Coronary artery (tissue), 2 donors: ENCODE results near the gene DNAJB6.

Experiments
- DNase-seq: peaks from one replicate; pipeline ENCODE4 v3.0.0-alpha.2; 2017; ENCODE audit warnings: low spot score
- H3K27ac ChIP-seq, 2 donors: fragments of 200-600 bp; sonication (generic); one replicate each; pipeline ENCODE4 v1.5.1; 2016 to 2019
- H3K4me3 ChIP-seq: fragments of 200-600 bp; sonication (generic); 2 replicates; pipeline ENCODE4 v1.5.1; 2016; ENCODE audit warnings: mild to moderate bottlenecking, moderate library complexity
- TF ChIP-seq, protein P1 (sequence below): fragments of 200-600 bp; sonication (generic); IDR thresholded peaks from one replicate; pipeline ENCODE4 v1.5.1; 2019; ENCODE audit warnings: antibody characterized with exemption

Gene DNAJB6

DNA sequence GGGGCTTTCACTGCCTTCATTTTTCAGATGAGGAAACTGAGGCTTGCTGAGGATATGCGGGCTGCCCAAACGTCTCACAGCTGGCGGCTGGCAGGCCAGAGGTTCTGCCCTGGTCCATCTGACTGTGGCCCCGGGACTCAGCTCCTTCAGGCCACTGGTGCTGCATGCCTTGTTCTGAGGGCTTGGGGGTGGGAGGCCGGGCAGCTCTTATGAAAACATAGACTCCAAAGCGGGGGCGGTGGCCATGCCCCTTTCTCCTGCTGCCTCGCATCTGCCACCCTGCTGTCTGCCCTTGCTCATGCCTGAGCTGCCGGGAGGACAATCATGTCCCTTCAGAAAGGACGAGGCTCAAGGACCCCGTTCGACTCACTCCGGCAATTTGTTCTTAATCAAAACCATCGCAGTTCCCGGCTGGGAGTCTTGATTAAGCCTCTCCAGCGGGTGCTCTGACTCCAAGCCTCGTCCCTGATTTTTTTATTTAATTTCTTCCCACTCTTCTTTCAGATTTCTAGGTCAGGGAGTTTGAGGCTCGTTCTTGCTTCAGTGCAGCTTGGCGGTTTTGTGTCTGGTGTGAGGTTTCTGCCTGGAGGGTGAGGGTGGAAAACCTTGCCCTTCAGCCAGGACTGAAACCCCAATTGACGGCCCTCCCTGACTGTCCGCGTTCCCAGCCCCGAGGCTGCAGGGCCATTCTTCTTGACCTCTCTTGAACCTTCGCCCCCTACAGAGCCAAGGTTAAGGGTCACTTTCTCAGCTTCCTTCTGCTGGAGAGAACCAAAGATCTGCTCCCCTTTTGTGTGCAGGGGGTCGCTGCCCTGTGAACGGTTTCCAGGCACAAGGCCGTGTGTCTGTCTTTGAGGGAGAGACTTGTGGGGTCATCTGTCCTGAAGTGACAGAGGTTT lies 120.8 kb downstream of the DNAJB6 start:
- DNase-seq = no peak
- Histone ChIP-seq H3K27ac (no peak overlapping the region), H3K4me3 (no peak overlapping the region)
- TF ChIP-seq, protein P1, sequence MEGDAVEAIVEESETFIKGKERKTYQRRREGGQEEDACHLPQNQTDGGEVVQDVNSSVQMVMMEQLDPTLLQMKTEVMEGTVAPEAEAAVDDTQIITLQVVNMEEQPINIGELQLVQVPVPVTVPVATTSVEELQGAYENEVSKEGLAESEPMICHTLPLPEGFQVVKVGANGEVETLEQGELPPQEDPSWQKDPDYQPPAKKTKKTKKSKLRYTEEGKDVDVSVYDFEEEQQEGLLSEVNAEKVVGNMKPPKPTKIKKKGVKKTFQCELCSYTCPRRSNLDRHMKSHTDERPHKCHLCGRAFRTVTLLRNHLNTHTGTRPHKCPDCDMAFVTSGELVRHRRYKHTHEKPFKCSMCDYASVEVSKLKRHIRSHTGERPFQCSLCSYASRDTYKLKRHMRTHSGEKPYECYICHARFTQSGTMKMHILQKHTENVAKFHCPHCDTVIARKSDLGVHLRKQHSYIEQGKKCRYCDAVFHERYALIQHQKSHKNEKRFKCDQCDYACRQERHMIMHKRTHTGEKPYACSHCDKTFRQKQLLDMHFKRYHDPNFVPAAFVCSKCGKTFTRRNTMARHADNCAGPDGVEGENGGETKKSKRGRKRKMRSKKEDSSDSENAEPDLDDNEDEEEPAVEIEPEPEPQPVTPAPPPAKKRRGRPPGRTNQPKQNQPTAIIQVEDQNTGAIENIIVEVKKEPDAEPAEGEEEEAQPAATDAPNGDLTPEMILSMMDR = no peak

- TF ChIP-seq, protein P1 = no peak
- Histone ChIP-seq H3K4me3 (no peak overlapping the region), H3K27ac (no peak overlapping the region)
- no peak for DNase-seq
Measured at GRCh38 chr7:157458254-157458633, 121.4 kb downstream of the DNAJB6 start.

DNA sequence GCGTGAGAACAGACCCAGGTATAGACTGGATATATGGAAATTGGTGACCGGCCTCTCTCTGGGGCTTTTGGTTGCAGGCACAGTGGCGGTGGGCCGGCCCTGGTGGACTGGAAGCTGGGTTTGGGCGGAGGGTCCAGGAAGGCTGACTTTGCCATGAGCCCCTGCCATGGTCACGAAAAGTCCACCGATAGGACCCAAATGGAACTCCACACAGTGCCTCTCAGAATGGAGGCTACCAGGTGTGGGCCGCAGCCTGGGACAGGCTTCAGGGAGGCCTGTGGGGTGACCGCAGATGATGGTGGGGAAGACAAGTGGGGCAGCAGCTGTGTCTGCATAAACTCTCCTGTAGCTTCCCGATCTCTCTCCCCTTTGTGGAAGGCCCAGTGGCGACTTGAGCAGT lies 123.2 kb downstream of the DNAJB6 start:
- TF ChIP-seq, protein P1 = no peak
- DNase-seq = no peak
- Histone ChIP-seq H3K4me3 (no peak overlapping the region), H3K27ac (no peak overlapping the region)

DNA sequence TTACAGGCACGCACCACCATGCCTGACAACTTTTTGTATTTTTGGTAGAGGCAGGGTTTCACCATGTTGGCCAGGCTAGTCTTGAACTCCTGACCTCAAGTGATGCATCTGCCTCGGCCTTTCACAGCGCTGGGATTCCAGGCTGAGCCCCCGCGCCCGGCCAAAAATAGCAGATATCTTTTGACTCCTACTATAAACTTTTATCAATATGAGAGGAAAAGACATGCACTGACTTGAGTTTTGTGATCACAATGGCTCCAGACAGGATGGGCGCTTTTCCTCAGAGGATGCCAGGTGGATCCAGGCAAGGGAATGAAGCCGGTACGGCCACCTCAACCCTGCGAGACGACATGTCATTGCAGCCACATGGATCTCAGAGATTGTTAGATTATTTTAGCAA lies 123.9 kb downstream of the DNAJB6 start:
- TF ChIP-seq, protein P1 = no peak
- no peak overlapping the region for H3K27ac ChIP-seq
- DNase-seq = no peak
- no peak overlapping the region for H3K4me3 ChIP-seq

DNA sequence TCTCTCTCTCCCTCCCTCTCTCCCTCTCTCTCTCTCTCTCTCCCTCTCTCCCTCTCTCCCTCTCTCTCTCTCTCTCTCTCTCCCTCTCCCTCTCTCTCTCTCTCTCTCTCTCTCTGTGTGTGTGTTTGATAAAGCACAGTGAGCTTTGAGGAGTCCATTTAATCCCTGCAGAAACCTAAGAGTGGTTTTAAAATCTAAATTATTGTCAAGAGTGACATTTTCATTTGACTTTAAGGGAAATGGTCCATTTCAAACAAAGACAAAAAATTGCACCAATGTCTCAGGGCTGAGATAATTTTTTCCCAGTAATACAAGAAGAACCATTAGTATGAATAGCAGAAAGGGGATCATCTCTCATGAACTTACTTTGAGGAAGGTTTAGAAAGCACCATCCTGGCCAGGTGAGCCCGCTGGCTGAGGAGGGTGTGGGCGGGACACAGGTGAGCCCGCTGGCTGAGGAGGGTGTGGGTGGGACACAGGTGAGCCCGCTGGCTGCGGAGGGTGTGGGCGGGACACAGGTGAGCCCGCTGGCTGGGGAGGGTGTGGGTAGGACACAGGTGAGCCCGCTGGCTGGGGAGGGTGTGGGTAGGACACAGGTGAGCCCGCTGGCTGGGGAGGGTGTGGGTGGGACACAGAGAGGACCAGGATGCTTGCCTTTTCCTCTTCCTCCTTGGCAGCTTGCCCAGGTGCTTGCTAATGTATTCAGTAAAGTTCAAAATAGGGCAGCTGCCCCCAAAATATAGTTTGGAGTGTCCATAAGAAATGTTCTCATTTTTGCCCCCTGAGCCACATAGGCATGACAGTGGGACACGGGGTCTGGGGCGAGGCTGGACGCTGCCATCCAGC lies 125.0 kb downstream of the DNAJB6 start:
- TF ChIP-seq, protein P1 = no peak
- no peak overlapping the region for H3K4me3 ChIP-seq
- H3K27ac ChIP-seq = no peak overlapping the region
- no peak for DNase-seq

DNA sequence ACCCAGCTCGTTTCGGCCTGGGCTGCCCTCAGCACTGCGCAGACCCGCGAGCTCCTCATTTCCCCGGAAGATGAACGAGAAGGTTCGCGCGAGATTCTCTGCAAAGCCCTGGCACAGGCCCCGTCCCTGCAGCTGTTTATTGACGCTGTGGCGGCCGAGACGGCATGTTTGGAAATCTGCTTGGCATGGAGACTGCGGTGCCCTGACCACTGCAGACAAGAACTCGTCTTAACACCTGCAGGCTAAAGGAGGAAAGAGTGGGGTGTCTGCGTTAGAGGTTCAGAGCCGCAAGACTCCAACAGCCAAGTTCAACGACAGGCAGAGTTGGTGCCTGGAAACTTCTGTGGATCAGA lies 125.6 kb downstream of the DNAJB6 start:
- no peak overlapping the region for H3K27ac ChIP-seq
- H3K4me3 ChIP-seq = no peak overlapping the region
- DNase-seq = no peak
- TF ChIP-seq, protein P1 = no peak
